ENCODE results near the gene MRPS21.
A peak's percentile ranks its signal among the peaks of the same experiment; 100 is the strongest.

Gene MRPS21

GRCh38 chr1:150293433-150294253, at the start of gene MRPS21 (continued):
- TF ChIP-seq ZNF398 (tag by site-specific recombination; IDR thresholded peaks at IDR 0.05) (no peak), ZNF366 (tag by site-specific recombination; conservative IDR thresholded peaks at IDR 0.05) (peak; percentile 61), ZBTB8A (tag by site-specific recombination; IDR thresholded peaks at IDR 0.05) (peak; percentile 36), ZNF561 (tag by site-specific recombination; IDR thresholded peaks at IDR 0.05; ENCODE audit: borderline replicate concordance) (peak; percentile 70; the same call in 1 of the 2 replicates), TRIM28 (IDR thresholded peaks at IDR 0.05; ENCODE audit: borderline replicate concordance, low read length) (peak; percentile 80; the same call in 1 of the 2 replicates), PRDM10 (tag by site-specific recombination; IDR thresholded peaks at IDR 0.05) (peak; percentile 61; the same call in 1 of the 2 replicates), ZNF112 (tag by site-specific recombination; IDR thresholded peaks at IDR 0.05) (no peak), ZNF302 (tag by site-specific recombination; IDR thresholded peaks at IDR 0.05; ENCODE audit: low read depth) (no peak), ZSCAN30 (tag by site-specific recombination; IDR thresholded peaks at IDR 0.05) (0 out of 2 replicates have a peak, but pooled peaks have one; percentile 29), ZBTB48 (tag by site-specific recombination; IDR thresholded peaks at IDR 0.05) (peak; percentile 30; the same call in 1 of the 2 replicates), YY1 (tag by site-specific recombination; IDR thresholded peaks at IDR 0.05) (0 out of 2 replicates have a peak, but pooled peaks have one; percentile 15), ZBTB21 (tag by site-specific recombination; IDR thresholded peaks at IDR 0.05) (peak; percentile 54), ZBTB20 (tag by site-specific recombination; IDR thresholded peaks at IDR 0.05) (peak; percentile 20; the same call in 1 of the 2 replicates), ZBTB17 (tag by site-specific recombination; IDR thresholded peaks at IDR 0.05) (peak; percentile 96), ZNF600 (tag by site-specific recombination; IDR thresholded peaks at IDR 0.05) (0 out of 2 replicates have a peak, but pooled peaks have one; percentile 44), KLF9 (tag by site-specific recombination; IDR thresholded peaks at IDR 0.05; ENCODE audit: low read depth) (no peak), ZNF132 (tag by site-specific recombination; IDR thresholded peaks at IDR 0.05; ENCODE audit: borderline replicate concordance) (no peak), ZNF518A (tag by site-specific recombination; conservative IDR thresholded peaks at IDR 0.05; ENCODE audit: low read depth) (peak; percentile 99), ZNF580 (tag by site-specific recombination; IDR thresholded peaks at IDR 0.05) (peak; percentile 100)
